ENCODE results near the gene HDAC11. TPM values are rescaled to one million over a fixed set of nuclear protein-coding genes. Genes with fewer than 3 reads are reported as not detected.

Gene HDAC11
- total and polyA plus RNA-seq, 10 of the 15 experiments (the other 5 are each of a cell fraction or from before 2014, with no cell fraction given), result 0.04 to 0.76 (median 0.22) TPM; not detected in 1

DNA sequence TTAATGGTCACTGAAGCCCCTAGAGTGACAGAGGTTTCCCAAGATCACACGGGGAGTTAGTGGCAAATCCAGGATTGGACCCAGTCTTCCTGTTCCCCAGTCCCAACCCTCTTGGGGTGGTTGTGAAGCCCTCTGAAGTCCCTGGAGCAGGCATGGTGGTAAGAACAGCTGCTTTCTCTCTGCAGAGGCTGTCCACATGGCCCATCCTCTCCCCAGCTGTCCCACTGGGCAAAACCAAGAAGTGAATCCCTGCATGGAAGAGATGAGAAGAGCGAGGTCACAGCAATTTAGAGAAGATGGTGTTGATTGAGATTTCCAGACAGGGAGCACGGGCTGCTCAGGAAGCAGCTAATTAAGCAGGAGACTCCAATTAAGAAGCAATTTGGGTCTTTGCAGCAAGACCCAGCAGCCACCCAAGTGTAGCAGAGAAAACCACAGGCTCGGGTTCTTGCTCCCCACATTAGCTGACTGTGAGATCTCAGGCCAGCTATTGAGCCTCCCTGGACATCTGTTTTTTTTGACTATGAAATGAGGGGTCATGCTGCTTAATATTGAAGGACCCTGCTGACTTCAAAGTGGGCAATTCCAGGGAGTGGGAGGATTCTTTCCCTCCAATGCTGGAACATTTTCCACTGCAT, 14.8 kb upstream of the HDAC11 start:
- Histone ChIP-seq H2AFZ (ENCODE audit: control insufficient read depth, low read depth, low read length) (no peak overlapping the region), H3K9ac (ENCODE audit: control insufficient read depth, insufficient read depth, low read length) (no peak overlapping the region), H4K20me1 (ENCODE audit: control insufficient read depth, insufficient read depth) (no peaks in the 10 kb centered on the region), H3K36me3 (ENCODE audit: control insufficient read depth in 2 of 2, insufficient read depth in 2 of 2, low read length in 1 of 2) (no peaks in the 10 kb centered on the region), H3K4me3 (no peak overlapping the region), H3K79me2 (ENCODE audit: control insufficient read depth, insufficient read depth, low read length) (no peaks in the 10 kb centered on the region), H3K9me3 (replicated peaks; ENCODE audit: control insufficient read depth, insufficient read depth, low read length) (no peaks in the 10 kb centered on the region), H3K27me3 (replicated peaks in 1 of 2; ENCODE audit: control insufficient read depth in 2 of 2, insufficient read depth in 2 of 2, low read length in 1 of 2) (peaks cover 0 to 3% of the 10 kb centered on the region in 2 experiments), H3K27ac (ENCODE audit: control insufficient read depth, insufficient read depth) (no peak overlapping the region), H3K4me1 (ENCODE audit: control insufficient read depth, insufficient read depth, low read length) (no peaks in the 10 kb centered on the region), H3K4me2 (ENCODE audit: control insufficient read depth, insufficient read depth) (no peak overlapping the region)
- DNase-seq (ENCODE audit: low read depth, low spot score) (no peak), FAIRE-seq (no peak), ATAC-seq (no peak)
- ChIA-PET SMC1A (ENCODE audit: uncharacterized antibody, unreplicated experiment) (no interaction called here), RAD21 (ENCODE audit: unreplicated experiment) (no interaction called here), POLR2A (no interaction called here), CTCF (interaction anchor here (0.9 to 1.0 kb wide), 2 partner anchors 14 to 186 kb away, joined by 3 read pairs; no protein-coding TSS in a partner anchor)
- WGBS (ENCODE audit: insufficient coverage, insufficient replicate concordance, low lambda C conversion rate, missing lambda C conversion rate), result 25% methylated on average over 4 of the region's 4 CpGs
- intact Hi-C loops (cut with micrococcal nuclease; ENCODE audit: unreplicated experiment), result no loop called here
- in situ Hi-C loops (cut with MboI), result no loop called here
- BruUV-seq (replicated peaks), result no TSS peak
- TF ChIP-seq, protein P1, sequence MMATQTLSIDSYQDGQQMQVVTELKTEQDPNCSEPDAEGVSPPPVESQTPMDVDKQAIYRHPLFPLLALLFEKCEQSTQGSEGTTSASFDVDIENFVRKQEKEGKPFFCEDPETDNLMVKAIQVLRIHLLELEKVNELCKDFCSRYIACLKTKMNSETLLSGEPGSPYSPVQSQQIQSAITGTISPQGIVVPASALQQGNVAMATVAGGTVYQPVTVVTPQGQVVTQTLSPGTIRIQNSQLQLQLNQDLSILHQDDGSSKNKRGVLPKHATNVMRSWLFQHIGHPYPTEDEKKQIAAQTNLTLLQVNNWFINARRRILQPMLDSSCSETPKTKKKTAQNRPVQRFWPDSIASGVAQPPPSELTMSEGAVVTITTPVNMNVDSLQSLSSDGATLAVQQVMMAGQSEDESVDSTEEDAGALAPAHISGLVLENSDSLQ (IDR thresholded peaks at IDR 0.05), result no peak
- no peak for TF ChIP-seq IKZF2 (IDR thresholded peaks at IDR 0.05)

DNA sequence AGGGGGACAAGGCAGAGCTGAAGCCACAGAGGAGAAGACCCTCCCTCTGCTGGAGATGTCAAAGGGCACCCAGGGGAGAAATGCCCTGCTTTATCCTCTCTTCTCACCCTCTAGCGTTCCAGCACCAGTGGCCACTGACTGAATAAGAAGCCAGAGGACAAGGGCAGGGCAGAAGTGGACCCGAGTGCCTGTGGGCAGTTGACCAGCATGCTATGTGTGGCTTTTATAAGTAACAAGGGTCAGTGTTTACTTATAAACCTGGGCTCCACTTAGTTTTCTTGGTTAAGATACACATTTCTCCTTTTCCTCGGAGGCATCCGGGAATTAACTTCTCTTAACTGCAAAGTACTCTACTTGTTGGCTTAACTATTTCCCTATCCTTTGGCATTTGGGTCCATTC, 13.3 kb upstream of the HDAC11 start:
- RAD21 ChIA-PET (ENCODE audit: unreplicated experiment), result interaction anchor here (1.7 to 2.0 kb wide), 2 partner anchors 13 to 15 kb away, joined by 3 to 4 read pairs; partner anchors contain the start of gene HDAC11
- FAIRE-seq, result no peak

More for the DNA sequence above, 13.3 kb upstream of the HDAC11 start:
- Histone ChIP-seq H3K79me2 (ENCODE audit: control insufficient read depth, insufficient read depth, low read length) (no peaks in the 10 kb centered on the region), H4K20me1 (ENCODE audit: control insufficient read depth, insufficient read depth) (no peaks in the 10 kb centered on the region), H3K36me3 (ENCODE audit: control insufficient read depth in 2 of 2, insufficient read depth in 2 of 2, low read length in 1 of 2) (no peaks in the 10 kb centered on the region), H3K4me2 (ENCODE audit: control insufficient read depth, insufficient read depth) (no peak overlapping the region), H3K9ac (ENCODE audit: control insufficient read depth, insufficient read depth, low read length) (no peak overlapping the region), H2AFZ (ENCODE audit: control insufficient read depth, low read depth, low read length) (no peak overlapping the region), H3K4me1 (ENCODE audit: control insufficient read depth, insufficient read depth, low read length) (no peaks in the 10 kb centered on the region), H3K9me3 (replicated peaks; ENCODE audit: control insufficient read depth, insufficient read depth, low read length) (no peaks in the 10 kb centered on the region), H3K4me3 (no peak overlapping the region), H3K27ac (ENCODE audit: control insufficient read depth, insufficient read depth) (no peak overlapping the region), H3K27me3 (replicated peaks in 1 of 2; ENCODE audit: control insufficient read depth in 2 of 2, insufficient read depth in 2 of 2, low read length in 1 of 2) (peaks cover 0 to 3% of the 10 kb centered on the region in 2 experiments)
- TF ChIP-seq RAD21 (IDR thresholded peaks at IDR 0.05; ENCODE audit: insufficient read depth, low read depth, low read length), result no peak
- no peak for TF ChIP-seq POLR2A (IDR thresholded peaks at IDR 0.05; ENCODE audit: low read depth, low read length)
- TF ChIP-seq TCF3 (IDR thresholded peaks at IDR 0.05; ENCODE audit: borderline replicate concordance, insufficient read depth, low read depth, low read length), result no peak
- TF ChIP-seq, protein P2, sequence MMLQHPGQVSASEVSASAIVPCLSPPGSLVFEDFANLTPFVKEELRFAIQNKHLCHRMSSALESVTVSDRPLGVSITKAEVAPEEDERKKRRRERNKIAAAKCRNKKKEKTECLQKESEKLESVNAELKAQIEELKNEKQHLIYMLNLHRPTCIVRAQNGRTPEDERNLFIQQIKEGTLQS (IDR thresholded peaks at IDR 0.05; ENCODE audit: borderline replicate concordance, extremely low read depth, low read depth, low read length), result no peak
- no peak for TF ChIP-seq SP1 (IDR thresholded peaks at IDR 0.05; ENCODE audit: low read depth, low read length)
- SMC1A ChIA-PET (ENCODE audit: uncharacterized antibody, unreplicated experiment), result interaction anchor here (1.2 kb wide), 1 partner anchor 10 kb away, joined by 3 read pairs; no protein-coding TSS in a partner anchor
- ATAC-seq, result no peak
- in situ Hi-C loops (cut with MboI), result no loop called here
- POLR2A ChIA-PET, result no interaction called here
- no TSS peak for BruUV-seq (replicated peaks)
- whole genome bisulfite sequencing (ENCODE audit: insufficient coverage, insufficient replicate concordance, low lambda C conversion rate, missing lambda C conversion rate), result 55% methylated on average over 4 of the region's 4 CpGs
- no peak for DNase-seq (ENCODE audit: low read depth, low spot score)
- CTCF ChIA-PET, result interaction anchor here (0.7 to 4.5 kb wide), 3 partner anchors 14 to 375 kb away, joined by 3 to 18 read pairs (median 3); no protein-coding TSS in a partner anchor
- intact Hi-C loops (cut with micrococcal nuclease; ENCODE audit: unreplicated experiment), result no loop called here
